Upper lobe of left lung (tissue), 6 donors: ENCODE results near the gene HFM1. TPM values are rescaled to one million over a fixed set of nuclear protein-coding genes. Genes with fewer than 3 reads are reported as not detected.
"Not testable (repeated sequence)": the region's sequence is repeated elsewhere in the genome, so short reads cannot be mapped to it uniquely, and the experiment has no call there.

Experiments used
- ATAC-seq, 2 donors: fragments of 200-7000 bp; cut with Tn5 transposase; one replicate each; pipeline ENCODE4 v1.9.1; 2022; ENCODE audit warnings: mild to moderate bottlenecking in 2 of 2, moderate library complexity in 2 of 2; ENCODE audit not compliant: low FRiP score in 2 of 2
- DNase-seq, 2 donors: peaks; one replicate each; pipeline ENCODE4 v3.0.0-alpha.2; 2019 to 2020
- H3K27ac ChIP-seq, 4 donors: fragments of 200-600 bp; sonication (generic); one replicate each; pipeline ENCODE4 v1.5.1; 2016 to 2019
- H3K27me3 ChIP-seq, 4 donors: fragments of 200-600 bp; sonication (generic); one replicate each; pipeline ENCODE4 v1.5.1; 2017 to 2019
- H3K36me3 ChIP-seq, 4 donors: fragments of 200-600 bp; sonication (generic); one replicate each; pipeline ENCODE4 v1.5.1; 2016 to 2019
- H3K4me1 ChIP-seq, 4 donors: fragments of 200-600 bp; sonication (generic); one replicate each; pipeline ENCODE4 v1.5.1; 2018 to 2019
- H3K4me3 ChIP-seq, 4 donors: fragments of 200-600 bp; sonication (generic); one replicate each; pipeline ENCODE4 v1.5.1; 2017 to 2019; ENCODE audit warnings: mild to moderate bottlenecking in 2 of 4, moderate library complexity in 1 of 4
- H3K9me3 ChIP-seq, 4 donors: fragments of 200-600 bp; sonication (generic); one replicate each; pipeline ENCODE4 v1.5.1; 2018 to 2019
- CTCF ChIP-seq, 6 experiments: fragments of 450-650 bp in 4 of 6; fragments of 200-600 bp in 2 of 6; sonication (generic) in 2 of 6; IDR thresholded peaks; one replicate each; pipeline ENCODE4 v1.5.1; 2016 to 2019; ENCODE audit warnings: antibody characterized with exemption in 6 of 6
- EP300 ChIP-seq, 4 donors: sonication (generic); formaldehyde crosslinking; IDR thresholded peaks; one replicate each; pipeline ENCODE4 v1.5.1; 2017; ENCODE audit warnings: antibody characterized with exemption in 4 of 4, control low read depth in 2 of 4
- POLR2A ChIP-seq, 4 donors: fragments of 450-650 bp; IDR thresholded peaks; one replicate each; pipeline ENCODE4 v1.5.1; 2016 to 2017; ENCODE audit warnings: antibody characterized with exemption in 4 of 4, mild to moderate bottlenecking in 2 of 4
- POLR2AphosphoS5 ChIP-seq, 2 donors: sonication (generic); formaldehyde crosslinking; IDR thresholded peaks; one replicate each; pipeline ENCODE4 v1.5.1; 2017; ENCODE audit warnings: antibody characterized with exemption in 2 of 2
- WGBS, 2 donors: methylation state at CpG; one replicate each; pipeline ENCODE4 v1.1.5; 2017 to 2018; 5-methylcytosine and 5-hydroxymethylcytosine counted together
- total RNA-seq, 6 donors: library from RNA; depleted of rRNA in 4 of 6; stranded (reverse); fragments of >200 nt in 4 of 6; gene quantifications; one replicate each; pipeline versions ENCODE4 v1.1.0 to v1.2.1, GENCODE V29; 2016 to 2021
- donor health status: DM: no; HTN: no; CAD: no; lungs with moderate emphysema.
- donor health status: DM: no; HTN: yes; CAD: no; lungs with severe emphysema.

Gene HFM1, protein sequence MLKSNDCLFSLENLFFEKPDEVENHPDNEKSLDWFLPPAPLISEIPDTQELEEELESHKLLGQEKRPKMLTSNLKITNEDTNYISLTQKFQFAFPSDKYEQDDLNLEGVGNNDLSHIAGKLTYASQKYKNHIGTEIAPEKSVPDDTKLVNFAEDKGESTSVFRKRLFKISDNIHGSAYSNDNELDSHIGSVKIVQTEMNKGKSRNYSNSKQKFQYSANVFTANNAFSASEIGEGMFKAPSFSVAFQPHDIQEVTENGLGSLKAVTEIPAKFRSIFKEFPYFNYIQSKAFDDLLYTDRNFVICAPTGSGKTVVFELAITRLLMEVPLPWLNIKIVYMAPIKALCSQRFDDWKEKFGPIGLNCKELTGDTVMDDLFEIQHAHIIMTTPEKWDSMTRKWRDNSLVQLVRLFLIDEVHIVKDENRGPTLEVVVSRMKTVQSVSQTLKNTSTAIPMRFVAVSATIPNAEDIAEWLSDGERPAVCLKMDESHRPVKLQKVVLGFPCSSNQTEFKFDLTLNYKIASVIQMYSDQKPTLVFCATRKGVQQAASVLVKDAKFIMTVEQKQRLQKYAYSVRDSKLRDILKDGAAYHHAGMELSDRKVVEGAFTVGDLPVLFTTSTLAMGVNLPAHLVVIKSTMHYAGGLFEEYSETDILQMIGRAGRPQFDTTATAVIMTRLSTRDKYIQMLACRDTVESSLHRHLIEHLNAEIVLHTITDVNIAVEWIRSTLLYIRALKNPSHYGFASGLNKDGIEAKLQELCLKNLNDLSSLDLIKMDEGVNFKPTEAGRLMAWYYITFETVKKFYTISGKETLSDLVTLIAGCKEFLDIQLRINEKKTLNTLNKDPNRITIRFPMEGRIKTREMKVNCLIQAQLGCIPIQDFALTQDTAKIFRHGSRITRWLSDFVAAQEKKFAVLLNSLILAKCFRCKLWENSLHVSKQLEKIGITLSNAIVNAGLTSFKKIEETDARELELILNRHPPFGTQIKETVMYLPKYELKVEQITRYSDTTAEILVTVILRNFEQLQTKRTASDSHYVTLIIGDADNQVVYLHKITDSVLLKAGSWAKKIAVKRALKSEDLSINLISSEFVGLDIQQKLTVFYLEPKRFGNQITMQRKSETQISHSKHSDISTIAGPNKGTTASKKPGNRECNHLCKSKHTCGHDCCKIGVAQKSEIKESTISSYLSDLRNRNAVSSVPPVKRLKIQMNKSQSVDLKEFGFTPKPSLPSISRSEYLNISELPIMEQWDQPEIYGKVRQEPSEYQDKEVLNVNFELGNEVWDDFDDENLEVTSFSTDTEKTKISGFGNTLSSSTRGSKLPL (N-terminal part only)
- 1 to 10 TPM in 2 of 6 donors, under 1 TPM in 3, not detected in 1; 0.30 to 3.4 (median 0.77) TPM for total RNA-seq

GRCh38 chr1:91404151-91405012 is at the start of gene HFM1:
HFM1 (minus strand) TSS chr1:91404837; CDS start chr1:91401082, 3,755 bp downstream.
- 3 to 6% methylated on average over 13 to 22 of the region's 69 CpGs for WGBS, 2 donors
- no peaks in the 10 kb centered on the region for H3K36me3 ChIP-seq
- TF ChIP-seq POLR2AphosphoS5 (IDR thresholded peaks at IDR 0.05) (peak; percentile 37 to 40), CTCF (IDR thresholded peaks at IDR 0.05) (peak in 2 of 6 experiments; percentile 22 to 28), EP300 (IDR thresholded peaks at IDR 0.05) (no peak), POLR2A (IDR thresholded peaks at IDR 0.05) (peak in 1 of 4 donors; percentile 49)
- no peaks in the 10 kb centered on the region for H3K9me3 ChIP-seq
- ATAC-seq (peak; percentile 92 to 98), DNase-seq (peak; percentile 76 to 95)
- H3K4me1 ChIP-seq, result peaks cover 0 to 11% (median 1%) of the 10 kb centered on the region in 4 donors
- no peaks in the 10 kb centered on the region for H3K27me3 ChIP-seq
- peak within 1 kb of the TSS; percentile 42 to 70 (median 51) for H3K4me3 ChIP-seq
- H3K27ac ChIP-seq, result peak within 1 kb of the TSS; percentile 67 to 89 (median 76)

GRCh38 chr1:91454136-91454535 is 49.5 kb upstream of the HFM1 start:
- WGBS, 2 donors, result 76 to 86% methylated on average over 2 of the region's 2 CpGs
- Histone ChIP-seq H3K9me3 (no peaks in the 10 kb centered on the region), H3K36me3 (no peaks in the 10 kb centered on the region), H3K4me3 (no peak overlapping the region), H3K4me1 (no peaks in the 10 kb centered on the region), H3K27me3 (no peaks in the 10 kb centered on the region), H3K27ac (no peak overlapping the region)
- DNase-seq (no peak), ATAC-seq (no peak)
- TF ChIP-seq EP300 (IDR thresholded peaks at IDR 0.05) (no peak), POLR2AphosphoS5 (IDR thresholded peaks at IDR 0.05) (no peak), CTCF (IDR thresholded peaks at IDR 0.05) (no peak), POLR2A (IDR thresholded peaks at IDR 0.05) (no peak)

DNA sequence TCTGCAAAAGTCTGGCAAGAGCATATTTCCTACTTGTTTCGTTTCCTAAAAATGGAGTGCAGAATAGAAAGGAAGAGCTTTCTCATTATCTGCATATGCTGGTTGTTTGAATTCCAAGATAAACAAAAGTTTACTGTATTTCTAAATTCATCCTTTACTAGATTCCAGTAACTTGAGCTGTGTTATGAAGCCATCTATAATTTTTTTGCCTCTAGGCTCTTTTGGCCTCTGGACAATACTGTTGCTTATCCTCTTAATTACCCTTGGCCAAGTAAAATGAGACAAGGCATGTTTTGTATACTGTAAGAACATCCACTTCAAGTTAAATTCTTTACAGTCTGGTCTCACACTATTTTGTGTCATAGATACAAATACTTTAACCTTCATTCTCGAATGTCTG is 45.6 kb upstream of the HFM1 start:
- Histone ChIP-seq H3K4me3 (no peak overlapping the region), H3K27ac (no peak overlapping the region), H3K4me1 (no peaks in the 10 kb centered on the region), H3K36me3 (no peaks in the 10 kb centered on the region), H3K27me3 (no peaks in the 10 kb centered on the region), H3K9me3 (no peaks in the 10 kb centered on the region)
- DNase-seq (no peak), ATAC-seq (no peak)
- no peak for TF ChIP-seq POLR2AphosphoS5 (IDR thresholded peaks at IDR 0.05)
- no peak for TF ChIP-seq CTCF (IDR thresholded peaks at IDR 0.05)
- TF ChIP-seq EP300 (IDR thresholded peaks at IDR 0.05), result no peak
- no peak for TF ChIP-seq POLR2A (IDR thresholded peaks at IDR 0.05)
- WGBS, 2 donors, result 65 to 68% methylated on average over 2 of the region's 2 CpGs

DNA sequence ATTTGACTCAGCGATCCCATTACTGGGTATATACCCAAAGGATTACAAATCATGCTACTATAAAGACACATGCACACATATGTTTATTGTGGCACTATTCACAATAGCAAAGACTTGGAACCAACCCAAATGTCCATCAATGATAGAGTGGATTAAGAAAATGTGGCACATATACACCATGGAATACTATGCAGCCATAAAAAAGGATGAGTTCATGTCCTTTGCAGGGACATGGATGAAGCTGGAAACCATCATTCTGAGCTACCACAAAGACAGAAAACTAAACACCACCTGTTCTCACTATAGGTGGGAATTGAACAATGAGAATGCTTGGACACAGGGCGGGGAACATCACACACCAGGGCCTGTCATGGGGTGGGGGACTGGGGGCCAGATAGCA is 43.1 kb upstream of the HFM1 start:
- H3K27me3 ChIP-seq, DNase-seq, H3K27ac ChIP-seq, H3K4me3 ChIP-seq, ATAC-seq, H3K4me1 ChIP-seq, H3K9me3 ChIP-seq, H3K36me3 ChIP-seq: not testable (repeated sequence)
- WGBS, 2 donors, result 89 to 94% methylated on average over 2 of the region's 2 CpGs

DNA sequence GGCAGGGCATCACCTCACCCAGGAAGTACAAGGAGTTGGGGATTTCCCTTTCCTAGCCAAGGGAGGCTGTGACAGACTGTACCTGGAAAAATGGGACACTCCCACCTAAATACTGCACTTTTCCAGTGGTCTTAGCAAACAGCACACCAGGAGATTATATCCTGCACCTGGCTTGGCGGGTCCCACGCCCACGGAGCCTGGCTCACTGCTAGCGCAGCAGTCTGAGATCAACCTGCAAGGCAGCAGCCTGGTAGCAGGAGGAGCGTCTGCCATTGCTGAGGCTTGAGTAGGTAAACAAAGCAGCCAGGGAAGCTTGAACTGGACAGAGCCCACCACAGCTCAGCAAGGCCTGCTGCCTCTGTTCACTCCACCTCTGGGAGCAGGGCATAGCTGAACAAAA is 37.3 kb upstream of the HFM1 start:
- H3K36me3 ChIP-seq, H3K4me1 ChIP-seq, H3K4me3 ChIP-seq, H3K9me3 ChIP-seq, ATAC-seq, H3K27me3 ChIP-seq, H3K27ac ChIP-seq: not testable (repeated sequence)
- peak in 1 of 2 donors; percentile 58 for DNase-seq
- 97% methylated on average over 5 of the region's 5 CpGs; no CpG with 5 or more reads in 1 of the 2 donors for WGBS, 2 donors
